Activated CD4-positive, alpha-beta T cell treated with anti-CD3 and anti-CD28 coated beads for 24 hours (primary cell): ENCODE data around the gene TLN1.

Experiments
- DNase-seq, 2 donors: peaks; one replicate each; pipeline ENCODE4 v3.0.0-alpha.2; 2020; ENCODE audit warnings: low read depth in 2 of 2

TLN1 gene

GRCh38 chr9:35755071-35755470 lies 23.1 kb upstream of the TLN1 start:
- no peak for DNase-seq

- no peak for DNase-seq
Observed at GRCh38 chr9:35754264-35754663, 22.3 kb upstream of the TLN1 start, which contains the start of gene MSMP. Gene MSMP (minus strand): TSS chr9:35754276. CDS start chr9:35754129, 147 bp downstream.

- DNase-seq = no peak
Observed at GRCh38 chr9:35753466-35753865, 21.5 kb upstream of the TLN1 start.

GRCh38 chr9:35750256-35750531 lies 18.2 kb upstream of the TLN1 start:
- no peak for DNase-seq

- no peak for DNase-seq
Observed at GRCh38 chr9:35749515-35750255, 17.7 kb upstream of the TLN1 start.

DNA sequence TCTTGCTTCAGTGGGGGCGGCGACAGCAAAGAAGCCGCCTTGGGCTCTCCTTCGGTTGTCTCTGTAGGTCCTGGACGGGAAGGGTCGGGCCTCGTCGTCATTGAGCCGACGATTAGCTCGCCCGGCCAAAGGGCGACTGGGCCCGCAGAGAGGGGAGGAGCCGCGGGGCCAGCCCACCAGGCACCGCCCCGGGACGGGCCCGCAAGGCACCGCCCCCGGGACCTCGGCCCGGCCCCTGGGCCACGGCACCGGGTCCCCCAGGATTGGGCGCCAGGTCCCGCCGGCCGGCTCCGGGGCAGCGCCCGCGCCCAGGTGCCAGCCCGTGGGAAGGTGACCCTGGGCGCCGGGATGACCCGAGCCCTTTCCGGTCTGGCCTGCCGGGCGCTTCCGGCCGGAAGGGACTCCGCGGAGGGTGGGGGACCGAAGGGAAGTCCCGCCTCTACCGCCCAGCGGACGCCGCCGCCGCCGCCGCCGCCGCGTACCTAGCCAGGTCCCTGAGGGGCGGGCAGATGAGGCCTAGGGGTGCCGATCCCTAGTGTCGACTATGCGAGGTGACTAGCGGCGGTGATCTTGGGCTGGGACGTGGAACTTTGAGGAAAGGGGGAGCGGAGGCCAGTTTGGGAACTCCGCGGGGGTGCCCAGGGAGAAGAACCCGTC lies 17.0 kb upstream of the TLN1 start, which contains the start of the genes GBA2 and RGP1:
Gene GBA2 (minus strand): TSS at position 371 of the 657 bp plus-strand sequence. CDS start 524 bp downstream, outside the sequence.
Gene RGP1 (plus strand): TSS at position 430 of the 657 bp plus-strand sequence. CDS start 469 bp downstream, outside the sequence.
- peak in 1 of 2 donors; percentile 62 for DNase-seq

- DNase-seq = no peak
Observed at GRCh38 chr9:35748242-35748857, 16.4 kb upstream of the TLN1 start.

- no peak for DNase-seq
Observed at GRCh38 chr9:35746583-35746982, 14.6 kb upstream of the TLN1 start.

- DNase-seq = no peak
Observed at GRCh38 chr9:35745569-35745968, 13.6 kb upstream of the TLN1 start.

DNA sequence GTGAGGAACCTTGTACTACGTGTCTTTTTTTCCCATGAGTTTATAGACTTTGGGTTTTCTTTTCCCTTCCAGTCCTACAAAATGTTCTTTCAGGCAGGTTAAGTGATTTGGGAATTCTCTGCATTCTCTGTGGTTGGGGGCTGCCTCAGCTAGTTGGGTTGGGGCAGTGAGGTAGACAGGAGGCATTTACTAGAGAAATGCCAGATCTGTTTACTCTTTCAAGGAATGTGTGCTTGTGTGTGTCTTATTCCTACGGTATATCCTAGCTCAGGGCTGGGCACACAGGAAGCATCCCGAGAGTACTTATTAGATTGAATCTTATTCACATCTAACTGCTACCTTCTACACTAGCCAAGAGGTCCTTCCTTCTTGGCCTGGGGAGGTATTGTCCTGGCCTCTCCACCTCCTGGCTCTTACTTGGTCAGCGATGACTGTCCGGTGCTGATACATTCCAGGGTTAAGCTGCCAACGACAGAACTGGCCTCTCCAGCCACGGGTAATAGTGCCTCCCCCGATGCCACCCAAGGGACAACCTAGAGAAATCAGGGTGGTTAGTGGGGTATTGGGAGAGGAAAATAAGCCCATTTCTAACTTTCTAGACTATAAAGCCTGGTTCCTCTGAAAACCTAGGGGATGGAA lies 12.0 kb upstream of the TLN1 start:
- no peak for DNase-seq

- no peak for DNase-seq
Observed at GRCh38 chr9:35743452-35743851, 11.5 kb upstream of the TLN1 start.

- no peak for DNase-seq
Observed at GRCh38 chr9:35741740-35742139, 9.7 kb upstream of the TLN1 start.

- DNase-seq = no peak
Observed at GRCh38 chr9:35740243-35740642, 8.2 kb upstream of the TLN1 start.

- no peak for DNase-seq
Observed at GRCh38 chr9:35738924-35739323, 6.9 kb upstream of the TLN1 start.

- DNase-seq = no peak
Observed at GRCh38 chr9:35738186-35738585, 6.2 kb upstream of the TLN1 start.

DNA sequence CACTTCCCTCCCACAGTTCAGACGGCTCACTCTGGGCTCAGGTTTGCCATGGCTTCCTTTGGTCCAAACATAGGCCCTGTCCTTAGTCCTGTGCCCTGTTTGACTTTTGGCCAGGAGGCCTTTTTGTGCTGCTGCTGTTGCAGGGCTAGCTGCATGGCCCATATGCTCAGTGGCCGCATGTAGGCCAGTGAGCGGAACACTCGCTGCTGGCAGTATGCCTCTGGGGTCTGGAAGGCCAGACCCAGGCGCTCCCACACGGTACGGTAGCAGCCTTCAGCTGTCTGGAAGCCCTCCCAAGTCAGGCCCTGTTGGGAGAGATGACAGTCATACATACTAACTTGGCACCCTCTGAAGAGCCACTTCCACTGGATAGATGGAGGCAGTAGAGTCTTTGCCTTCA lies 5.1 kb upstream of the TLN1 start:
- no peak for DNase-seq

GRCh38 chr9:35736201-35736633 lies 4.2 kb upstream of the TLN1 start:
- DNase-seq = no peak

GRCh38 chr9:35734096-35734495 lies 2.1 kb upstream of the TLN1 start:
- DNase-seq = no peak

GRCh38 chr9:35732800-35733541 lies 976 bp upstream of the TLN1 start:
- DNase-seq = no peak

- no peak for DNase-seq
Observed at GRCh38 chr9:35731415-35732184, 395 bp downstream of the TLN1 start.

DNA sequence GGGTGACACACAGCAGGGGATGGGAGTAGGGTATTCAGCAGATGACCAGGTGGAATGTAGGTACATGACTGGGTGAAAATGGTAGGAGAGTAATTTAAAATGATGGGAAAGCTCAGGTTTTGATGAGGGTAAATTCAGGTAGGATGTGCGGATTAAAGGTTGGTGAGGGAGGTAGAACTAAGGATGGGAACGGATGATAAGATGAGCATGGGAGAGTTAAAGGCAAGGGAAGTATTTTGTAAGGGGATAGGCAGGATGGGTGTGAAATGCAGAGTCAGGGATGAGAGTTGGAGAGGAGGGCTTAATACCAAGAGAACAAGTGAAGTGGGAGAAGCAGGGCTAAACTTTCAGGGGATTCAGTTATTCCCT lies 1.5 kb downstream of the TLN1 start:
- no peak for DNase-seq
